ENCODE measurements around the gene OVAAL. TPM values are rescaled to one million over a fixed set of nuclear protein-coding genes. Genes with fewer than 3 reads are reported as not detected.

OVAAL gene
- total RNA-seq, 1 experiment from 2014 or later = not detected

DNA sequence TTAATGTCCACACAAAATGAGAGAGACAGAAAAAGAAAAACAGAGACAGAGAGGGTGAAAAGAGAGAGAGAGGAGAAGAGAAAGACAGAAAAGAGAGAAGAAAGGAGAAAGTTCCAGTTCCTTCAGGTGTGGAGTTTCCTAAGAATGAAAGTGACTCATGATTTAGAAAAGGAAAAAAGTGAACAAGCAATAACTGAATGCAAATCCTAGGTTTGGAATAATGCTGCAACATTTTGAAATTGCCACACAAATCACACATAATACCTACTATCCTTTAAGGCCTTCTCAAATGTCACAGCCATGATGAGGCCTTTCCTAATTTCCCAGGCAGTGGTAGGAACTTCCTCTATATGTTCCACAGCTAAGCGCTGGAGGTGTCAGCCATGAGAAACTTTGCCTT lies 41.6 kb downstream of the OVAAL start:
- no peaks in the 10 kb centered on the region for H3K9me3 Mint-ChIP-seq (ENCODE audit: unreplicated experiment)
- H3K27ac Mint-ChIP-seq (ENCODE audit: unreplicated experiment) = no peak overlapping the region
- ChIA-PET POLR2A (no interaction called here), CTCF (no interaction called here)
- no peaks in the 10 kb centered on the region for H3K27me3 Mint-ChIP-seq (ENCODE audit: insufficient read depth, unreplicated experiment)
- Histone ChIP-seq H3K4me1 (peaks cover 26% of the 10 kb centered on the region), H3K9me3 (no peaks in the 10 kb centered on the region), H3K4me3 (ENCODE audit: low read depth, low read length) (no peak overlapping the region), H3K36me3 (ENCODE audit: control insufficient read depth, insufficient read depth, low read length) (no peaks in the 10 kb centered on the region), H3K27me3 (replicated peaks; ENCODE audit: control insufficient read depth, insufficient read depth, low read length) (no peaks in the 10 kb centered on the region)
- TF ChIP-seq, protein P1, sequence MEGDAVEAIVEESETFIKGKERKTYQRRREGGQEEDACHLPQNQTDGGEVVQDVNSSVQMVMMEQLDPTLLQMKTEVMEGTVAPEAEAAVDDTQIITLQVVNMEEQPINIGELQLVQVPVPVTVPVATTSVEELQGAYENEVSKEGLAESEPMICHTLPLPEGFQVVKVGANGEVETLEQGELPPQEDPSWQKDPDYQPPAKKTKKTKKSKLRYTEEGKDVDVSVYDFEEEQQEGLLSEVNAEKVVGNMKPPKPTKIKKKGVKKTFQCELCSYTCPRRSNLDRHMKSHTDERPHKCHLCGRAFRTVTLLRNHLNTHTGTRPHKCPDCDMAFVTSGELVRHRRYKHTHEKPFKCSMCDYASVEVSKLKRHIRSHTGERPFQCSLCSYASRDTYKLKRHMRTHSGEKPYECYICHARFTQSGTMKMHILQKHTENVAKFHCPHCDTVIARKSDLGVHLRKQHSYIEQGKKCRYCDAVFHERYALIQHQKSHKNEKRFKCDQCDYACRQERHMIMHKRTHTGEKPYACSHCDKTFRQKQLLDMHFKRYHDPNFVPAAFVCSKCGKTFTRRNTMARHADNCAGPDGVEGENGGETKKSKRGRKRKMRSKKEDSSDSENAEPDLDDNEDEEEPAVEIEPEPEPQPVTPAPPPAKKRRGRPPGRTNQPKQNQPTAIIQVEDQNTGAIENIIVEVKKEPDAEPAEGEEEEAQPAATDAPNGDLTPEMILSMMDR (IDR thresholded peaks at IDR 0.05; ENCODE audit: insufficient read depth in 1 of 2, low read depth in 1 of 2, low read length in 1 of 2, severe bottlenecking in 1 of 2, unreplicated experiment in 1 of 2) = no peak
- peaks cover 25% of the 10 kb centered on the region for H3K4me1 Mint-ChIP-seq (ENCODE audit: low read depth, unreplicated experiment)
- intact Hi-C loops (cut with micrococcal nuclease; ENCODE audit: unreplicated experiment) = no loop called here
- no TSS peak for BruUV-seq (replicated peaks)
- DNase-seq = no peak
- H3K4me3 Mint-ChIP-seq (ENCODE audit: unreplicated experiment) = no peak overlapping the region
- no peaks in the 10 kb centered on the region for H3K36me3 Mint-ChIP-seq (ENCODE audit: insufficient read depth, unreplicated experiment)

GRCh38 chr1:180601512-180601911 lies 42.7 kb downstream of the OVAAL start:
- TF ChIP-seq, protein P1 (IDR thresholded peaks at IDR 0.05; ENCODE audit: insufficient read depth in 1 of 2, low read depth in 1 of 2, low read length in 1 of 2, severe bottlenecking in 1 of 2, unreplicated experiment in 1 of 2) = no peak
- ChIA-PET POLR2A (no interaction called here), CTCF (no interaction called here)
- Histone ChIP-seq H3K36me3 (ENCODE audit: control insufficient read depth, insufficient read depth, low read length) (no peaks in the 10 kb centered on the region), H3K9me3 (no peaks in the 10 kb centered on the region), H3K27me3 (replicated peaks; ENCODE audit: control insufficient read depth, insufficient read depth, low read length) (no peaks in the 10 kb centered on the region), H3K4me1 (peaks cover 26% of the 10 kb centered on the region), H3K4me3 (ENCODE audit: low read depth, low read length) (no peak overlapping the region)
- Mint-ChIP-seq H3K9me3 (ENCODE audit: unreplicated experiment) (no peaks in the 10 kb centered on the region), H3K4me3 (ENCODE audit: unreplicated experiment) (no peak overlapping the region), H3K4me1 (ENCODE audit: low read depth, unreplicated experiment) (peaks cover 23% of the 10 kb centered on the region), H3K27ac (ENCODE audit: unreplicated experiment) (no peak overlapping the region), H3K27me3 (ENCODE audit: insufficient read depth, unreplicated experiment) (no peaks in the 10 kb centered on the region), H3K36me3 (ENCODE audit: insufficient read depth, unreplicated experiment) (no peaks in the 10 kb centered on the region)
- DNase-seq = no peak
- BruUV-seq (replicated peaks) = no TSS peak
- intact Hi-C loops (cut with micrococcal nuclease; ENCODE audit: unreplicated experiment) = no loop called here

DNA sequence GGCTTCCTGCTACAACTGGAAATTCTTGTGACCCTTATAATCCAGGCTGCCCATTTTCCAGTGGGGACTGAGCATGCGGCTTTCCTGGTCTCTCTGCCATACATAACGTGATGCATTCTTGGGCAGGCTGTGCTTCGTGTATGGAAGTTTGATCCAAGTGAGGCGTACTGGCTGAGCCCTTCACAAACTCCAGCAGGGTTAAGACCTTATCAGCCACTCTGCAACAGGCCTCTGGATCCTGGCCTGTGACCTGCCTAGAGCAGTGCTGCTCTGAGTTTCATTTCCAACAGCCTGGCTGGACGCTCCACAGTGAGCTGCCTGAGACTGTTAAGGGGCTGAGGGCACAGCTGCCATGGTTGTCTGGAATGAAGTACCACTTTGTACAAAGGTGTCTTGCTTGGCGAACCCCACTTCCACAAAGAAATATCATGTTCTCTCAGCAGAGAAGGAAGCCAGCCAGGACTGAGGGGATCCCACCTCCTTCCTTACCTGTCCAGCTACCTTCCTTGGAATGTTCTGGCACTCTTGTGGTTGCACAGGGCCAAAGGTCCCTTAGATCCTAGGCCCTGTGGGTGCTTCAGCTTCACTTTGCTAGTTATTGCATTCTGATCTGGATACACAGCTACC lies 44.6 kb downstream of the OVAAL start:
- Mint-ChIP-seq H3K27me3 (ENCODE audit: insufficient read depth, unreplicated experiment) (no peaks in the 10 kb centered on the region), H3K4me1 (ENCODE audit: low read depth, unreplicated experiment) (peaks cover 10% of the 10 kb centered on the region), H3K36me3 (ENCODE audit: insufficient read depth, unreplicated experiment) (no peaks in the 10 kb centered on the region), H3K27ac (ENCODE audit: unreplicated experiment) (no peak overlapping the region), H3K9me3 (ENCODE audit: unreplicated experiment) (no peaks in the 10 kb centered on the region), H3K4me3 (ENCODE audit: unreplicated experiment) (no peak overlapping the region)
- intact Hi-C loops (cut with micrococcal nuclease; ENCODE audit: unreplicated experiment) = no loop called here
- TF ChIP-seq, protein P1 (IDR thresholded peaks at IDR 0.05; ENCODE audit: insufficient read depth in 1 of 2, low read depth in 1 of 2, low read length in 1 of 2, severe bottlenecking in 1 of 2, unreplicated experiment in 1 of 2) = no peak
- no peak overlapping the region for H3K4me3 ChIP-seq (ENCODE audit: low read depth, low read length)
- POLR2A ChIA-PET = no interaction called here
- no peaks in the 10 kb centered on the region for H3K9me3 ChIP-seq
- CTCF ChIA-PET = no interaction called here
- H3K4me1 ChIP-seq = peaks cover 18% of the 10 kb centered on the region
- no peaks in the 10 kb centered on the region for H3K36me3 ChIP-seq (ENCODE audit: control insufficient read depth, insufficient read depth, low read length)
- no TSS peak for BruUV-seq (replicated peaks)
- no peaks in the 10 kb centered on the region for H3K27me3 ChIP-seq (replicated peaks; ENCODE audit: control insufficient read depth, insufficient read depth, low read length)
- no peak for DNase-seq
